Heart left ventricle (tissue), 16 donors: ENCODE data around the gene CSNK1D. TPM values are rescaled to one million over a fixed set of nuclear protein-coding genes. Genes with fewer than 3 reads are reported as not detected.

Experiments used
- ATAC-seq, 4 donors: fragments of 200-7000 bp; cut with Tn5 transposase; one replicate each; pipeline ENCODE4 v1.9.1; 2020 to 2022; ENCODE audit warnings: moderate library complexity in 4 of 4, mild to moderate bottlenecking in 3 of 4, moderate number of reproducible peaks in 1 of 4
- DNase-seq, 5 donors: peaks; one replicate each; pipeline ENCODE4 v3.0.0-alpha.2; 2020
- H3K27ac ChIP-seq, 12 donors: fragments of 200-600 bp; sonication (generic) in 4 of 12; one replicate each; pipeline versions ENCODE4 v1.5.0 to v1.8.0; 2016 to 2022; ENCODE audit warnings: mild to moderate bottlenecking in 2 of 12
- H3K27me3 ChIP-seq, 9 donors: fragments of 200-600 bp; sonication (generic) in 2 of 9; one replicate each; pipeline versions ENCODE4 v1.5.1 to v1.8.0; 2016 to 2022; ENCODE audit warnings: mild to moderate bottlenecking in 3 of 9
- H3K36me3 ChIP-seq, 9 donors: fragments of 200-600 bp; sonication (generic) in 2 of 9; one replicate each; pipeline versions ENCODE4 v1.5.0 to v1.8.0; 2018 to 2022; ENCODE audit warnings: mild to moderate bottlenecking in 2 of 9
- H3K4me1 ChIP-seq, 12 donors: fragments of 200-600 bp; sonication (generic) in 4 of 12; one replicate each; pipeline versions ENCODE4 v1.5.0 to v1.8.0; 2016 to 2022; ENCODE audit warnings: mild to moderate bottlenecking in 3 of 12
- H3K4me3 ChIP-seq, 12 donors: fragments of 200-600 bp; sonication (generic) in 4 of 12; one replicate each; pipeline versions ENCODE4 v1.5.0 to v1.8.0; 2017 to 2022; ENCODE audit warnings: mild to moderate bottlenecking in 9 of 12, moderate library complexity in 4 of 12
- H3K9me3 ChIP-seq, 12 donors: fragments of 200-600 bp; sonication (generic) in 4 of 12; one replicate each; pipeline versions ENCODE4 v1.5.0 to v1.8.0; 2016 to 2022; ENCODE audit warnings: mild to moderate bottlenecking in 1 of 12
- POLR2A ChIP-seq, 2 donors: fragments of 450-650 bp; IDR thresholded peaks; one replicate each; pipeline ENCODE4 v1.6.1; 2017; ENCODE audit warnings: antibody characterized with exemption in 2 of 2, mild to moderate bottlenecking in 2 of 2, moderate library complexity in 2 of 2
- WGBS, 4 donors: extraction: QIAGEN DNeasy Blood & Tissue Kit in 2 of 4; methylation state at CpG; one replicate each; pipeline versions ENCODE4 v1.1.5 to v1.1.7; 2013 to 2018; 5-methylcytosine and 5-hydroxymethylcytosine counted together
- intact Hi-C, 10 donors: fragments of 100-400 bp; cut with DNase I; formaldehyde crosslinking; loops; one replicate each; pipeline versions ENCODE4 v1.11.1 to v1.14.2; 2022
- long read RNA-seq, 3 donors: library from polyadenylated mRNA; unstranded; transcript quantifications; one replicate each; pipeline ENCODE4 v2.0.0, GENCODE V29; 2020 to 2021
- polyA plus RNA-seq, 2 donors: library from polyadenylated mRNA; stranded (reverse); fragments of 200-250 nt; gene quantifications; one replicate each; pipeline ENCODE4 v1.2.3, GENCODE V29; 2013
- total RNA-seq, 9 donors: library from RNA; depleted of rRNA in 2 of 9; stranded (reverse); fragments of >200 nt in 2 of 9; fragmentation: NEBNext Ultra II Directional in 3 of 9; extraction: Animal tissue kit (Norgen Biotek cat#: 25700) in 3 of 9; gene quantifications; one replicate each; pipeline versions ENCODE4 v1.1.0 to v1.2.4, GENCODE V29; 2016 to 2023
- TF ChIP-seq, protein P1 (sequence below), 12 donors: fragments of 200-600 bp; sonication (generic) in 4 of 12; IDR thresholded peaks; one replicate each; pipeline versions ENCODE4 v1.5.0 to v1.8.0; 2018 to 2022; ENCODE audit warnings: antibody characterized with exemption in 12 of 12, mild to moderate bottlenecking in 5 of 12
- donor health status: ischemic (EF 13 %, LVEDD 7.1; RV severe dilation, severe dysfunction).
- donor health status: healthy with polysubstance abuse.
- donor health status: DM: no; HTN: yes; CAD: no.
- donor health status: DM: no; HTN: no; CAD: no.
- donor health status: ischemic (EF 25% LVEDD 6.9; RV normal size, moderate dysfunction).
- donor health status: ischemic (EF 25% LVEDD 5.7; RV mildly dilated, moderate dysfunction).
- donor health status: healthy.
- donor health status: DM: yes; HTN: yes; CAD: no.
- donor health status: ischemic (EF 35%, LVEDD 5.7; RV mildly dilated, moderate dysfunction).
- donor health status: nonischemic (EF 11% LVEDD 7.7; RV severe dilation, severe dysfunction).
- donor health status: DM: yes; HTN: yes; CAD: no.
- donor health status: PGD.
- donor health status: ischemic (EF 29% LVEDD 5.4; RV normal size, mild dysfunction).
- donor health status: nonischemic (EF 23%, LVEDD 6.1; RV moderate dilation, normal function).

The CSNK1D gene
- total RNA-seq (10 to 100 TPM; 38.4 to 83.9 (median 66.1) TPM), polyA plus RNA-seq (10 to 100 TPM; 47.5 to 88.1 TPM)
- long read RNA-seq, donor 1, transcript CSNK1D-203 (10 exons, 2,047 nt), result major isoform, 9 of 40 reads
- long read RNA-seq, donor 1, partial matches to known transcripts, result 4 of 40 reads
- long read RNA-seq, donor 1, other reads (novel, unspliced or antisense), result 18 of 40 reads
- long read RNA-seq, donor 2, transcript CSNK1D-203 (10 exons, 2,047 nt), result major isoform, 5 of 36 reads
- long read RNA-seq, donor 2, transcript CSNK1D-202 (9 exons, 3,712 nt), result major isoform, 5 of 36 reads
- long read RNA-seq, donor 2, partial matches to known transcripts, result 10 of 36 reads
- long read RNA-seq, donor 2, other reads (novel, unspliced or antisense), result 14 of 36 reads
- long read RNA-seq, donor 3, transcript CSNK1D-202 (9 exons, 3,712 nt), result minor isoform, 9 of 41 reads
- long read RNA-seq, donor 3, transcript CSNK1D-203 (10 exons, 2,047 nt), result major isoform, 12 of 41 reads
- long read RNA-seq, donor 3, partial matches to known transcripts, result 3 of 41 reads
- long read RNA-seq, donor 3, other reads (novel, unspliced or antisense), result 14 of 41 reads

DNA sequence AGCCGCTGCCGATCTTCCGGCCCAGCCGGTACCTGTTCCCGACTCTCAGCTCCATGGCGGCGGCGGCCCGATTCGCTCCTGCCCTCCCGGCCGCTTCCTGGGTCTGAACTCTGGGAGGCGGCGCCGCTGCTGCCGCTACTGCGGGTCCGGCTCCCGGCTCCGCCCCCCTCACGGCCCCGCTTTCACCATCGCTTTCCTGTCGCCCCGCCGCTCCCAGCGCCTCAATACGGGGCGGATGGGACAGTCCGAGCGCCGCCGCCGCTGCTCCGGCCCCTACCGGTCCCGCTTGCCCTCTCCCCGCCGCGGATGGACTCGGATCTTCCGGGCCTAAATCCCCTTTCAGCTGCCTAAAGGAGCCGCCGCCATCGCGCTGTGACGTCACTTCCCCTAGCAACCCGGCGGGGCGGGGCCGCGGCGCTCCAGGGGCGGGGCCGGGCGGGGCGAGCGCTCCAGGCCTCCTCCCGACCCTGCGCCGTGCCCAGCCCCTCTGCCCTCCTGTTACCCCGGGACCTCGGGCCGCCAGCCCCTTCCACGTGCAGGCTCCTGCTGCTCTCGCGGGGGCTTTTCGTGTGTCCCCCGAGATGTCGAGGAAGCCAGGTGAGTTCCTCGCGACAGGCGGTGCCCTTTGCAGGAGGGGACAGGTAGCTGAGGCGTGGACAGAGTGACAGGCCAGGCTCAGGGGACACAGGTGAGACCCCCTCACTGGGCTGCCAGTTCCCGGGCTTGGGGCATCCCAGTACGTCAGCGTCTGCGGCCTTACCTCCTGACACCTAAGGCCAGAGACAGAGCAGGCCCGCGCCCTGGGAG, at the start of gene CSNK1D:
TSS of gene CSNK1D (minus strand) at position 374 of the 807 bp plus-strand sequence. CDS start at position 55, 319 bp downstream.
- Histone ChIP-seq H3K9me3 (no peaks in the 10 kb centered on the region), H3K36me3 (peaks cover 0 to 37% (median 14%) of the 10 kb centered on the region in 9 donors), H3K27me3 (no peaks in the 10 kb centered on the region), H3K27ac (peak within 1 kb of the TSS; percentile 96 to 100 (median 98)), H3K4me3 (peak within 1 kb of the TSS; percentile 76 to 100 (median 94)), H3K4me1 (peaks cover 4 to 53% (median 46%) of the 10 kb centered on the region in 12 donors)
- ATAC-seq (peak; percentile 72 to 94 (median 93)), DNase-seq (peak; percentile 91 to 97 (median 93))
- intact Hi-C loops, result loop anchor here in 3 of 10 donors (1.0 to 5.0 kb wide), 3 partner anchors 19 to 61 kb away; partner anchors contain the start of gene CCDC57 (in 1 of the 3)
- 4 to 5% (median 4%) methylated on average over 45 to 80 of the region's 80 CpGs for WGBS, 4 donors
- peak in 1 of 2 donors; percentile 66 for TF ChIP-seq POLR2A (IDR thresholded peaks at IDR 0.05)
- TF ChIP-seq, protein P1, sequence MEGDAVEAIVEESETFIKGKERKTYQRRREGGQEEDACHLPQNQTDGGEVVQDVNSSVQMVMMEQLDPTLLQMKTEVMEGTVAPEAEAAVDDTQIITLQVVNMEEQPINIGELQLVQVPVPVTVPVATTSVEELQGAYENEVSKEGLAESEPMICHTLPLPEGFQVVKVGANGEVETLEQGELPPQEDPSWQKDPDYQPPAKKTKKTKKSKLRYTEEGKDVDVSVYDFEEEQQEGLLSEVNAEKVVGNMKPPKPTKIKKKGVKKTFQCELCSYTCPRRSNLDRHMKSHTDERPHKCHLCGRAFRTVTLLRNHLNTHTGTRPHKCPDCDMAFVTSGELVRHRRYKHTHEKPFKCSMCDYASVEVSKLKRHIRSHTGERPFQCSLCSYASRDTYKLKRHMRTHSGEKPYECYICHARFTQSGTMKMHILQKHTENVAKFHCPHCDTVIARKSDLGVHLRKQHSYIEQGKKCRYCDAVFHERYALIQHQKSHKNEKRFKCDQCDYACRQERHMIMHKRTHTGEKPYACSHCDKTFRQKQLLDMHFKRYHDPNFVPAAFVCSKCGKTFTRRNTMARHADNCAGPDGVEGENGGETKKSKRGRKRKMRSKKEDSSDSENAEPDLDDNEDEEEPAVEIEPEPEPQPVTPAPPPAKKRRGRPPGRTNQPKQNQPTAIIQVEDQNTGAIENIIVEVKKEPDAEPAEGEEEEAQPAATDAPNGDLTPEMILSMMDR (IDR thresholded peaks at IDR 0.05), result peak in 2 of 12 donors; percentile 5 to 9

DNA sequence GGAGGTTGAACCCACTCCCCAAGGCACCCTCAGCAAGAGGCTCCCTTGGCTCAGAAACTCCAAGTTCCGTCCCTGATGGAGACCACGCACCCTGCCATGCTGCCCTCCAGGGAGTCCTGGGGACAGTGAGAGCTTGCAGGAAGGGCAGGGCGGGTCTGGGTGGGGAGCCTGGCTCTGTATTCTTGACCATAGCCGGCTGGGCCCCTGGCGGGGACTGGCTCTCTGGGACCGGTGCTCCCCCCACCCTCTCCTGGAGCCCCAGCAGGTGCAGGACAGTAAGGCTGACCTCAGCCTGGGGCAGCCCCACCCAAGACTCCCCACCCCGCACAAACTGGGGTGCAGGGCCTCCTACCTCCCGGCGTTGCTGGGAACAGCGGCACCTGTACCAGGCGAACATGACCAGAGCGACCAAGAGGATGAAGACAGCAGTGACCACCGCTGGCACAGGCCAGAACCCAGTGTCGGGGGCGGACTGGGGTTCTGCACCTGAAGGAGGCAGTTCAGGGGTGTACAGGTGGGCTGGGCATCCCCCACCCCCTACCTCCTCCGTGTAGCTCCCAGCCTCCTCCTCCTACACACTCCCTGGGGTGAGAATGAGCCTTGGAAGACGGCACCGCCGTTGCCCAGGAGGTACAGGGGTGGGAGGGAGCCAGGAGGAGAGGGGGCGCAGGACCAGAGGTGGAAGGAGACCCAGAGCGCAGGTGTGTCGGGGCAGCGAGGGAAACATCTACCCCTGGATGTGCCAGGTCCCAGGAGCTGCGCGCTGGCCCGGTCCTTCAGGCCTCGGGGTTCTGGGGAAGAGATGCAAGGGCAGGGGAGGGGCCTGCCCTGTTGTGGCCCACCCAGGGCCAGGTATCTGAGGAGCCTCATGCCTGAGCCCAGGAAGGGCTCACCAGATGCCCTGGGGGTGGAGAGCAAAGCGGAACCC, 49.3 kb upstream of the CSNK1D start:
- 83 to 87% (median 84%) methylated on average over 19 to 28 of the region's 28 CpGs for WGBS, 4 donors
- TF ChIP-seq, protein P1 (IDR thresholded peaks at IDR 0.05), result no peak
- no peak for TF ChIP-seq POLR2A (IDR thresholded peaks at IDR 0.05)
- intact Hi-C loops, result loop anchor here in 8 of 10 donors (5.0 to 10.0 kb wide), 8 partner anchors 80 to 295 kb away; partner anchors contain the start of genes RAC3 (in 3 of the 8) and DCXR (in 1 of the 8)
- peaks cover 0 to 17% (median 0%) of the 10 kb centered on the region in 9 donors for H3K36me3 ChIP-seq
- no peak overlapping the region for H3K27ac ChIP-seq
- DNase-seq (no peak), ATAC-seq (no peak)
- H3K27me3 ChIP-seq, result peaks cover 0 to 24% (median 0%) of the 10 kb centered on the region in 9 donors
- H3K9me3 ChIP-seq, result no peaks in the 10 kb centered on the region
- H3K4me1 ChIP-seq, result peaks cover 0 to 11% (median 4%) of the 10 kb centered on the region in 12 donors
- H3K4me3 ChIP-seq, result no peak overlapping the region

DNA sequence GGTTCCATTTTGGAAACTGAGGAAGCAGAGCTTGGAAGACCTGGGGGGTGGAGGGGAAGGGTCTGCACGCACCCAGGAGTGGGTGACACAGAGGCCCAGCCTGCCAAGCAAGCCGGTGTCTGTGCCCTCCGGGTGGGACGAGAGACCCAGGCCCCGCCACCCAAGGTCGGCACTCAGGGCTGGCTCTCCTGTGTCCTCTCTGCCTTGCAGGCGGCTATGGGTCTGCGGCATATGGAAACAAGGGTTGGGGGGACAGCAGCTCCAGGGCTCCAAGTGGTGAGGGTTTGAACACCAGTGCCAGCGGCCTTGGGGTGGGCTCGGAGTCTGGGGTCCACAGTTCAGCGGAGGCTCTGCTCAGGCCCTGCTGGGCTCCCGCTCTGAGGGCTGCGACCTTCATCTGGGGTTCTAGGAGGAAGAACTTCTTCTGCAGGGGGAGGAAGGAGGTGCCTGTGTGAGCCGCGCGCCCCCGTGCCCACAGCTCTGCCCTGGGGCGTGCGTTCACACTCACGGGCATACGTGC, 48.5 kb upstream of the CSNK1D start:
- Histone ChIP-seq H3K27ac (no peak overlapping the region), H3K4me1 (peaks cover 0 to 11% (median 4%) of the 10 kb centered on the region in 12 donors), H3K4me3 (no peak overlapping the region), H3K27me3 (peaks cover 0 to 20% (median 0%) of the 10 kb centered on the region in 9 donors), H3K9me3 (no peaks in the 10 kb centered on the region), H3K36me3 (peaks cover 0 to 17% (median 0%) of the 10 kb centered on the region in 9 donors)
- TF ChIP-seq POLR2A (IDR thresholded peaks at IDR 0.05), result no peak
- TF ChIP-seq, protein P1 (IDR thresholded peaks at IDR 0.05), result no peak
- 78 to 83% (median 81%) methylated on average over 13 to 21 of the region's 21 CpGs for WGBS, 4 donors
- intact Hi-C loops, result loop anchor here (1.0 to 10.0 kb wide), 14 partner anchors 80 to 295 kb away; partner anchors contain the start of genes RAC3 (in 3 of the 10) and DCXR (in 1 of the 10)
- DNase-seq (no peak), ATAC-seq (no peak)
